Fibroblast of gingiva (primary cell): Measurements from ENCODE around the gene SPTBN2.

Source experiments
- DNase-seq: peaks from one replicate; pipeline ENCODE4 v3.0.0-alpha.2; 2011; ENCODE audit warnings: low read depth

SPTBN2 gene

GRCh38 chr11:66701432-66702240 is 27.4 kb downstream of the SPTBN2 start:
- no peak for DNase-seq

DNA sequence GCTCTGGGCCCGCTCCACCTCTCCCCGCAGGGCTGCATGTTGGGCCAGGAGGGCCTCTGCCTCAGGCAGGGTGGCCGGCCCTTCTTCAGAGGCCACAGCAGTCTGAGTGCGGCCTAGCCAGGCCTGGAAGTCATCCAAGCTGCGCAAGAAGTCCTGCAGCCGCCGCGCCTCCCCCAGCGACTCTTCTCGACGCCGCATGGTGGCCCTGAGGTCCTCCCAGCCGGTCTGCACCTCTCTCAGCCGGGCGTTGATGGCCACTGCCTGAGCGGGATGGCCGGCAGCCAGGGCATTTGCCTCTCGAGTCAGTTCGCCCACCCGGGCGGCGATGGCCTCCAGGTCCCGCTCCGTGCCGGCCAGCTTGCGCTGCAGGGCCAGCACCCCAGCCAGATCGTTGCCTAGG is 28.3 kb downstream of the SPTBN2 start:
- no peak for DNase-seq

- DNase-seq, result no peak
Observed at GRCh38 chr11:66700337-66700736, 28.7 kb downstream of the SPTBN2 start.

- no peak for DNase-seq
Observed at GRCh38 chr11:66698491-66698890, 30.5 kb downstream of the SPTBN2 start.

DNA sequence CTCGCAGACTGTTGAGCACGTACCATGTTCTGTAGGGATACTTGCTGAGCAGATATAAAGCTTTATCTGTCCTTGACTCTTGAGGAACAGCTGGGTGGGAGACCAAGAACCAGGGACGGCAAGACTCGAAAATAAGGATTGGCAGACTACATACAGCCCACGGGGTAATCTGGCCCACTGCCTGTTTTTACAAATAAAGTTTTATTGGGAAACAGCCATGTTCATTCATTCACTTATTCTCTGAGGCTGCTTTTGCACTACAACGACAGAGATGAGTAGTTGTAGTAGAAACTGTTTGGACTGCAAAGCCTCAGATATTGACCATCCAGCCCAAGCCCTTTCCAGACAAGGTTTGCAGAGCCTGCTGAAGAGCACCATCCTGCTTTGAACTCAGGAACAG is 31.0 kb downstream of the SPTBN2 start:
- no peak for DNase-seq

DNA sequence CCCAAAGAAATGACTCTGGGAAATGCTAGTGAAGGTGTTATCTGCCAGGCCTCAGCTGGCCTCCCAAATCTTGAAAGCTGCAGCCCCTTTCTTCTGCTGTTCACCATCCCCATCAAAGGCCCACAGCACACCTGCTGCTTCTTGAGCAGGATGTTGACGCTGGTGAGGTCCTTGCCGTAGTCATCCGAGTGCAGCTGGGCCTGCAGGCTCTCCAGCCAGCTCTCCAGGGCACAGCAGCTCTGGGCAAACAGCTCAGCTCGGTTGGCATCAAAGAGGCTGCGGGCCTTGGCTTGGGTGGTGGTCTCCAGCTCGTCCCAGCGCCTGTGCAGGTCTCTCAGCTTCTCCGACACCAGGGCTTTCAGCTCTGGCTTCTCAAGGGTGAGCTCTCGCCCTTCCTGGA is 32.9 kb downstream of the SPTBN2 start:
- no peak for DNase-seq

DNA sequence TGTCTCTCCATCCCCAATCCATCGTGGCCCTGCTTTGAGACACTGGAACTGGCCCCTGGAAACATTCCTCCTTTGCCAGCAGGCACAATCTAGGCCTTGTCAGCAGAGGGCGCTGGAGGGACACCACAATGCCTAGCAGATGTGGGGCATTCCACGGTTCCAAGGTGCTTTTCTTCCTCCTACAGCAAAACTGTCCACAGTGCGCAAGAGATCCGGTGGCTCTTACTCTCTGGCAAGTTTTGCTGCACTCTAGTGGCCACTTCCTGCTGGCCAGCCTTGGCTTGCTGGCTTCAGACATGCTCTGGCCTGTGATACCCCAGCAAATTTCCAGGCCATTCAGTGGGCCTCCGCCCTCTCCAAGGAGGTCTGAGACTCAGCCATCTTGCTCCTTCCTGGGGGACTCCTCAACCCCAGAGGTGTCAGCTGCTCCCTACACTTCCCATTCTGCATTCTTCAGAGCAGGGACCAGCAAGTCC is 34.2 kb downstream of the SPTBN2 start:
- peak; percentile 96 for DNase-seq

GRCh38 chr11:66694056-66694410 is 35.0 kb downstream of the SPTBN2 start:
- DNase-seq, result no peak

- no peak for DNase-seq
Observed at GRCh38 chr11:66693356-66694055, 35.5 kb downstream of the SPTBN2 start.

DNA sequence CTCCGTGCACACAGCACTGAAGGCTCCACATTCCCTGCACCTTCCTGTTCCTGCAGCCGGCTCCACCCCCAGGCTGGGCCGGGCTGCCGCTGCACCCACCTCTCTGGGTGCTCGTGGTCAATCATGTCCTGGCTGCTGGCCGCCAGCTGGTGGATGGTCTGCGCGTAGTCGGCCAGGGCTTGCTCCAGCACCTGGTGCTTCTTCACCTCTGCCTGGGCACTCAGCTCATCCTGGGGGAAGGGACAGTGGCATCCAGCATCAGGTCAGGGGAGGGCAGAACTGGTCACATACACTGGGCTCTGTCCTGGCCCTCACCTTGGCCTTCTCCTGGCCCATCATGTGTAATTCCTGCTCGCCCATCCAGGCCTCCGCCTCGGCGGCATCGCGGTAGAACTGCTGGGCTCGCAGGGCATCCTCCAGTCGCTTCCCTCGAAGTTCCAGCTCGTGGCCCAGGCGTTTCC is 36.1 kb downstream of the SPTBN2 start:
- DNase-seq, result no peak

GRCh38 chr11:66692446-66692845 is 36.6 kb downstream of the SPTBN2 start:
- no peak for DNase-seq

GRCh38 chr11:66691311-66691980 is 37.6 kb downstream of the SPTBN2 start:
- DNase-seq, result no peak

GRCh38 chr11:66689661-66690590 is 39.1 kb downstream of the SPTBN2 start:
- DNase-seq, result no peak

DNA sequence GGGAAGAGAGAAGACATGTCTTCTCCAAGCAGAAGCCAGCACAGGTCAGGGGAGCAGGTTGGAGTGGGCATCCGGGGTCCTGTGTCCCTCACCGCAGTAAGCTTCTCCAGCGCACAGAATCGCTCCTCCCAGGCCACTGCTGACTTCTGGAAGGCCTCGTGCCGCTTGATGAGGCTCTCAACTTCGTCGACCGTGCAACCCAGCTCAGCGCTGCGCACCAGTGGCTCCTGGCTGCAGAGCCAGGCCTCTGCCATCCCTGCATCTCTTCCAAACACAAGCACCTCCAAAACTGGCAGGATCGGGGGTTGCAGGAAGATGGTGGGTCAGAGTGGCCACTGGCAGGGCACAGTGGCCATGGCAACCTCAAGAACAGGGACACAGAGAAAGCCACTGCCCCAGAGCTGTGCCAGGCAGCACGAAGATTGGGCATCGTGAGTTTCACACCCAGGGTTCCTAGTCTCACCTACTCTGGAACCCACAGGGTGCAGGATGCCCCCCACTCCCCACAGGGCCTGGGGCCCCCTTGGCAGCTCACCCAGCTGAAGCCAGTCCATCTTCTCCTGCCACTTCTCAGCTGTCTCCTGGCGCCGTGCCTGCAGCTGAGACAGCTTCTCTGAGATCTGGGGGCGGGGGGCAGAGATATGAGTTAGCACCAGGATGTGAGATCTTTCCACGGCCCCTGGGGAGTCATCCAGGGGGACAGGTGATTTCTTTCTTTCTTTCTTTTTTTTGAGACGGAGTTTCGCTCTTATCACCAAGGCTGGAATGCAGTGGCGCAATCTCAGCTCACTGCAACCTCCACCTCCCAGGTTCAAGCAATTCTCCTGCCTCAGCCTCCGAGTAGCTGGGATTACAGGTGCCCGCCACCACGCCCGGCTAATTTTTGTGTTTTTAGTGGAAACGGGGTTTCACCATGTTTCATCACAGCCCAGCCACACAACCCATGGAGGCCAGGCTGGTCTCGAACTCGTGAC is 40.2 kb downstream of the SPTBN2 start:
- no peak for DNase-seq

GRCh38 chr11:66687831-66688281 is 41.2 kb downstream of the SPTBN2 start:
- DNase-seq, result no peak

- no peak for DNase-seq
Observed at GRCh38 chr11:66686801-66687750, 41.9 kb downstream of the SPTBN2 start.

DNA sequence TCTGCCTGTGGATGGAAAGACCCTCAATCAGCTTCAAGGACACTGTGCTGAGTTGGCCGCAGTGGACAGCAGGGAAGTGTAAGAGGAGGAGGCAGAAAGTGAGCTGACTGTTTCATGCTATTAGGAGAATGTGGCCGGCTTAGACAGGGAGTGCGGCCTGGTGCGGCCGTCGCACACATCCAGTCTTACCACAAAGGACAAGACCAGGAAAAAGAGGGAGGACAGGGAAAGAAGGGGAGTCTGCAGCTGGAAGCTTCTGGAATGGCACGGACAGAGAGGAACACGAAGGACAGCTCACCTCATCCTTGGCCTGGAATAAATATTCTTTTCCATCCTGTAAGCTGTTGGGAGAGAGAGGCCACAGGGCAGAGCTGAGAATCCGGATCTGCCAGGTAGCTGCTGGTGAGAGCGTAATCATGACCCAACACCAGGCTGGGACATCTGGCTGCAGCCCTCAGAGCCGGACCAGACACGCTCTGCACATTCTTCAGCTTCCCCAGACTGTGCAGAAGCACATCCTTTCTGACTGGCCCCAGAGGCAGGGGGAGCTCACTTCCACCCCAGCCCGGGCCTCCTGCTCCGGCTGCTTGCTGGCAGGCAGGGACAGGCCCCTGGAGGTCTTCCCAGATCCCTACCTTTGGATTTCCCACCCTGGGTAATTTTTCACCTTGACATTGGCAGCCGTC is 42.8 kb downstream of the SPTBN2 start:
- no peak for DNase-seq

DNA sequence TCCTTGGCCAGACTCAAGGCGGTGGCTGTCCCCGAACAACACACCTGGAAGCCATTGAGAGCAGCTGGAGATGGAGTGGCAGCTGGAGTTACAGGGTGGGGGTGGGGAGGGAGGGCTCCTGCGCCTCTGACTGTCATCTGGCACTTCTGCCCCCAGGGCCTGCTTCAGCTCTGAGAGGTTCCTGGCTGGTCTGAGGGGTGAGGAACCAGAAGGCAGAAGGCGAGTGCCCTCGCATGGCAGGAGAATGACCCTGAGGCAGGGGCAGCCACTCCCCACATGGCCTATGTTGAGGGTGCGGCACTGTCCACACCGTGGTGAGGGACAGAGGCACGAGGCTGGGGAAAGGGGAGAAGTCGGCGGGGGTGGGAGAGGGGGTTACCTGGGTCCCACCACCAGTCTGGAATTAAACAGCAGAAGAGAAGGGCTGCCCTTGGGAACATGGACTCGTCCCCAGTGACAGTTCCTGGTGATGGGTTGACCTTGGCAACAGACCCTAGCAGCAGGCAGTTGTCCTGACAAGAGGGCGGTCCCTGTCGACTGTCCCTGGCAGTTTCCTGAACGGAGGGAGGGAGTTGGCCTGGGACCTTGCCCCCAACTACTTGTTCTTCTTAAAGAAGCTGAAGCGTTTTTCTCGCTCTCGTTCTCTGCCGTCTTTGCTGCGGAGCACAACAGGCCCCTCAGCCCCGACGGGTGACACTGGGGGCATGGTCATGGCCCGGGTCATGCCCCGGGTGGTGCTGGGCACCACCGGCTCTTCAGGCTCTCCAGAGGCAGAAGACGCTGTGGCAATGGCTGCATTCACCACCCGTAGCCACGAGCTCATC is 43.5 kb downstream of the SPTBN2 start:
- no peak for DNase-seq
